Measurements from ENCODE around the gene FBXW9.

DNA sequence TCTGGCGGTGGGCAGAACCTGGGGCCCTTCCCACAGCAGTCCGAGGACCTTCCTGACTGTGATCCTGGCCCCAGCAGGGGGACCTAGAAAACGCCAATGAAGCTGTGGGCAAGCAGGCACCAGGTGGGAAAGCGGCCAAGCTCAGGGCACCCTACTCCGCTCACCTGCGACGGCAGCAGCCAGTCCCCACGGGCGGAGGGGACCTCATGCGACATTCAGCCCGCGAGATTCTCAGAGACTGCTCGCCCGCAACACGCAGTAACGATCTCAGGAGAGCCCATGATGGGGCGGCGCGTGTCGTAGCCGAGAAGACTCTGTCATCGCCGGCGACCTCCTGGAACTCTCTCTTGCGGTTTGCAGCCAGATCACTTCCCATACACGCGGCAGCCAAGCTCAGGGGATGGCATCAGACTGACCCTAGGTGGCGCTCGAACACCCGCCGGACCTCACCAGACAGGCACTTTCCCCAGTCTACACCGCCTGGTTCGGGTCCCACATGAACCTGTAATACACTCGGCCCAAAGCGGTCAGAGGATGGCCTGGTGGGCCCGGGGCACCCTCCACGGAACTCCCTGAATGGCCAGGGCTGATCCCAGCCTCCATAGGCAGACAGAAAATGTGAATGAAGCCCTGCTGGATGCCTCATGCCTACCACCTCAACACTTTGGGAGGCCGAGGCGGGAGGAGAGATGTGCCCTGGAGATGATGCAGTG, 56.4 kb downstream of the FBXW9 start:
- TF ChIP-seq ZNF558 (tag by site-specific recombination; IDR thresholded peaks at IDR 0.05): no peak
- TF ChIP-seq ZNF274 (IDR thresholded peaks at IDR 0.05; ENCODE audit: low read length): no peak
- TF ChIP-seq ZNF274 (tag by site-specific recombination; IDR thresholded peaks at IDR 0.05; ENCODE audit: borderline replicate concordance): no peak
- TF ChIP-seq, protein P1, sequence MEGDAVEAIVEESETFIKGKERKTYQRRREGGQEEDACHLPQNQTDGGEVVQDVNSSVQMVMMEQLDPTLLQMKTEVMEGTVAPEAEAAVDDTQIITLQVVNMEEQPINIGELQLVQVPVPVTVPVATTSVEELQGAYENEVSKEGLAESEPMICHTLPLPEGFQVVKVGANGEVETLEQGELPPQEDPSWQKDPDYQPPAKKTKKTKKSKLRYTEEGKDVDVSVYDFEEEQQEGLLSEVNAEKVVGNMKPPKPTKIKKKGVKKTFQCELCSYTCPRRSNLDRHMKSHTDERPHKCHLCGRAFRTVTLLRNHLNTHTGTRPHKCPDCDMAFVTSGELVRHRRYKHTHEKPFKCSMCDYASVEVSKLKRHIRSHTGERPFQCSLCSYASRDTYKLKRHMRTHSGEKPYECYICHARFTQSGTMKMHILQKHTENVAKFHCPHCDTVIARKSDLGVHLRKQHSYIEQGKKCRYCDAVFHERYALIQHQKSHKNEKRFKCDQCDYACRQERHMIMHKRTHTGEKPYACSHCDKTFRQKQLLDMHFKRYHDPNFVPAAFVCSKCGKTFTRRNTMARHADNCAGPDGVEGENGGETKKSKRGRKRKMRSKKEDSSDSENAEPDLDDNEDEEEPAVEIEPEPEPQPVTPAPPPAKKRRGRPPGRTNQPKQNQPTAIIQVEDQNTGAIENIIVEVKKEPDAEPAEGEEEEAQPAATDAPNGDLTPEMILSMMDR (tag by site-specific recombination; IDR thresholded peaks at IDR 0.05): no peak
- no peak for TF ChIP-seq ZNF324 (tag by site-specific recombination; IDR thresholded peaks at IDR 0.05)
- TF ChIP-seq ZNF239 (tag by site-specific recombination; IDR thresholded peaks at IDR 0.05): no peak
